T-helper 2 cell (primary cell): Measurements from ENCODE around the gene ZNF460.
"Not testable (repeated sequence)": the region's sequence is repeated elsewhere in the genome, so short reads cannot be mapped to it uniquely, and the experiment has no call there.

Source experiments
- DNase-seq, 5 experiments: peaks; one replicate each; pipeline versions ENCODE4 v3.0.0 to v3.0.0-alpha.2; 2012 to 2022
- total RNA-seq, 2 donors: gene quantifications; one replicate each; lab custom pipeline; 2026; lab: John Stamatoyannopoulos, UW

The ZNF460 gene
- total RNA-seq: 113 to 160 reads per million in 2 donors

- peak; percentile 85 to 99 (median 95) for DNase-seq
These were observed at the start of gene ZNF460 for GRCh38 chr19:57280165-57280961. TSS of gene ZNF460 (plus strand) at chr19:57280485. CDS start at chr19:57280807, 322 bp downstream.

- no peak for DNase-seq
These were observed 48.6 kb upstream of the ZNF460 start for GRCh38 chr19:57231686-57232085.

- DNase-seq: no peak
These were observed 47.1 kb upstream of the ZNF460 start for GRCh38 chr19:57233207-57233606.

- DNase-seq: no peak
These were observed 40.3 kb upstream of the ZNF460 start for GRCh38 chr19:57239982-57240310.

- DNase-seq: peak; percentile 90 to 98 (median 93)
These were observed 39.8 kb upstream of the ZNF460 start, which contains the start of gene ZNF805 for GRCh38 chr19:57240311-57241090. TSS of gene ZNF805 (plus strand) at chr19:57240632. CDS start at chr19:57240892, 260 bp downstream.

GRCh38 chr19:57241176-57241575 is 39.1 kb upstream of the ZNF460 start:
- DNase-seq: peak in 1 of 5 experiments; percentile 44

GRCh38 chr19:57242821-57243220 is 37.5 kb upstream of the ZNF460 start:
- no peak for DNase-seq

- DNase-seq: no peak
These were observed 35.8 kb upstream of the ZNF460 start for GRCh38 chr19:57244513-57244912.

- DNase-seq: no peak
These were observed 35.2 kb upstream of the ZNF460 start for GRCh38 chr19:57245066-57245465.

GRCh38 chr19:57245959-57246358 is 34.3 kb upstream of the ZNF460 start:
- no peak for DNase-seq

GRCh38 chr19:57248646-57249045 is 31.6 kb upstream of the ZNF460 start:
- DNase-seq: no peak

- DNase-seq: no peak
These were observed 31.0 kb upstream of the ZNF460 start for GRCh38 chr19:57249329-57249728.

GRCh38 chr19:57253767-57254166 is 26.5 kb upstream of the ZNF460 start:
- DNase-seq: not testable (repeated sequence)

- no peak for DNase-seq
These were observed 18.2 kb upstream of the ZNF460 start for GRCh38 chr19:57262044-57262443.

- DNase-seq: no peak
These were observed 17.0 kb upstream of the ZNF460 start for GRCh38 chr19:57263244-57263741.

- DNase-seq: no peak
These were observed 13.0 kb upstream of the ZNF460 start for GRCh38 chr19:57267291-57267690.

GRCh38 chr19:57269515-57270250 is 10.6 kb upstream of the ZNF460 start:
- DNase-seq: no peak

- no peak for DNase-seq
These were observed 9.0 kb upstream of the ZNF460 start for GRCh38 chr19:57271280-57271679.

- DNase-seq: no peak
These were observed 7.3 kb upstream of the ZNF460 start for GRCh38 chr19:57273014-57273413.

GRCh38 chr19:57276430-57276829 is 3.9 kb upstream of the ZNF460 start:
- no peak for DNase-seq

GRCh38 chr19:57278481-57278880 is 1.8 kb upstream of the ZNF460 start:
- not testable (repeated sequence) for DNase-seq

- peak; percentile 50 to 88 (median 70) for DNase-seq
These were observed 694 bp upstream of the ZNF460 start for GRCh38 chr19:57279418-57280164.
